Measurements from ENCODE around the gene ETV2.

GRCh38 chr19:35666251-35666913 is 24.8 kb downstream of the ETV2 start, which contains the start of gene UPK1A:
- no peak for TF ChIP-seq ZBTB17 (tag by site-specific recombination; IDR thresholded peaks at IDR 0.05)
- no peak for TF ChIP-seq ZNF274 (IDR thresholded peaks at IDR 0.05; ENCODE audit: low read length)
- TF ChIP-seq ZNF274 (tag by site-specific recombination; IDR thresholded peaks at IDR 0.05; ENCODE audit: borderline replicate concordance) = no peak
- no peak for TF ChIP-seq ZNF362 (tag by site-specific recombination; IDR thresholded peaks at IDR 0.05)
- TF ChIP-seq CTCF (tag by site-specific recombination; IDR thresholded peaks at IDR 0.05) = no peak
- TF ChIP-seq, protein P1, sequence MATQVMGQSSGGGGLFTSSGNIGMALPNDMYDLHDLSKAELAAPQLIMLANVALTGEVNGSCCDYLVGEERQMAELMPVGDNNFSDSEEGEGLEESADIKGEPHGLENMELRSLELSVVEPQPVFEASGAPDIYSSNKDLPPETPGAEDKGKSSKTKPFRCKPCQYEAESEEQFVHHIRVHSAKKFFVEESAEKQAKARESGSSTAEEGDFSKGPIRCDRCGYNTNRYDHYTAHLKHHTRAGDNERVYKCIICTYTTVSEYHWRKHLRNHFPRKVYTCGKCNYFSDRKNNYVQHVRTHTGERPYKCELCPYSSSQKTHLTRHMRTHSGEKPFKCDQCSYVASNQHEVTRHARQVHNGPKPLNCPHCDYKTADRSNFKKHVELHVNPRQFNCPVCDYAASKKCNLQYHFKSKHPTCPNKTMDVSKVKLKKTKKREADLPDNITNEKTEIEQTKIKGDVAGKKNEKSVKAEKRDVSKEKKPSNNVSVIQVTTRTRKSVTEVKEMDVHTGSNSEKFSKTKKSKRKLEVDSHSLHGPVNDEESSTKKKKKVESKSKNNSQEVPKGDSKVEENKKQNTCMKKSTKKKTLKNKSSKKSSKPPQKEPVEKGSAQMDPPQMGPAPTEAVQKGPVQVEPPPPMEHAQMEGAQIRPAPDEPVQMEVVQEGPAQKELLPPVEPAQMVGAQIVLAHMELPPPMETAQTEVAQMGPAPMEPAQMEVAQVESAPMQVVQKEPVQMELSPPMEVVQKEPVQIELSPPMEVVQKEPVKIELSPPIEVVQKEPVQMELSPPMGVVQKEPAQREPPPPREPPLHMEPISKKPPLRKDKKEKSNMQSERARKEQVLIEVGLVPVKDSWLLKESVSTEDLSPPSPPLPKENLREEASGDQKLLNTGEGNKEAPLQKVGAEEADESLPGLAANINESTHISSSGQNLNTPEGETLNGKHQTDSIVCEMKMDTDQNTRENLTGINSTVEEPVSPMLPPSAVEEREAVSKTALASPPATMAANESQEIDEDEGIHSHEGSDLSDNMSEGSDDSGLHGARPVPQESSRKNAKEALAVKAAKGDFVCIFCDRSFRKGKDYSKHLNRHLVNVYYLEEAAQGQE (tag by site-specific recombination; IDR thresholded peaks at IDR 0.05) = no peak
- TF ChIP-seq KLF1 (tag by site-specific recombination; IDR thresholded peaks at IDR 0.05) = peak; percentile 68
- TF ChIP-seq ZNF394 (tag by site-specific recombination; IDR thresholded peaks at IDR 0.05; ENCODE audit: borderline replicate concordance) = no peak
- TF ChIP-seq, protein P2, sequence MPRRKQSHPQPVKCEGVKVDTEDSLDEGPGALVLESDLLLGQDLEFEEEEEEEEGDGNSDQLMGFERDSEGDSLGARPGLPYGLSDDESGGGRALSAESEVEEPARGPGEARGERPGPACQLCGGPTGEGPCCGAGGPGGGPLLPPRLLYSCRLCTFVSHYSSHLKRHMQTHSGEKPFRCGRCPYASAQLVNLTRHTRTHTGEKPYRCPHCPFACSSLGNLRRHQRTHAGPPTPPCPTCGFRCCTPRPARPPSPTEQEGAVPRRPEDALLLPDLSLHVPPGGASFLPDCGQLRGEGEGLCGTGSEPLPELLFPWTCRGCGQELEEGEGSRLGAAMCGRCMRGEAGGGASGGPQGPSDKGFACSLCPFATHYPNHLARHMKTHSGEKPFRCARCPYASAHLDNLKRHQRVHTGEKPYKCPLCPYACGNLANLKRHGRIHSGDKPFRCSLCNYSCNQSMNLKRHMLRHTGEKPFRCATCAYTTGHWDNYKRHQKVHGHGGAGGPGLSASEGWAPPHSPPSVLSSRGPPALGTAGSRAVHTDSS (tag by site-specific recombination; IDR thresholded peaks at IDR 0.05) = no peak
- no peak for TF ChIP-seq ZNF501 (tag by site-specific recombination; IDR thresholded peaks at IDR 0.05)
- TF ChIP-seq ZNF280C (tag by site-specific recombination; IDR thresholded peaks at IDR 0.05) = no peak
- no peak for TF ChIP-seq ZNF350 (tag by site-specific recombination; IDR thresholded peaks at IDR 0.05)
- TF ChIP-seq TCF7L2 (IDR thresholded peaks at IDR 0.05; ENCODE audit: borderline replicate concordance, low read depth, low read length) = no peak
- TF ChIP-seq ZNF560 (tag by site-specific recombination; IDR thresholded peaks at IDR 0.05; ENCODE audit: borderline replicate concordance) = no peak
